GM06990 (cell line): Measurements from ENCODE around the gene CBX8.

Experiments
- DNase-seq: peaks from one replicate; pipeline ENCODE4 v3.0.0-alpha.2; 2011; ENCODE audit not compliant: insufficient read length; ENCODE audit errors: extremely low read depth
- H3K27me3 ChIP-seq: replicated peaks from 2 replicates; pipeline ENCODE4 v1.6.0; 2011; ENCODE audit warnings: low read length; ENCODE audit not compliant: control insufficient read depth, insufficient read depth
- H3K36me3 ChIP-seq: 2 replicates; pipeline ENCODE4 v1.5.1; 2011; ENCODE audit warnings: low read length; ENCODE audit not compliant: control insufficient read depth, insufficient read depth
- H3K4me3 ChIP-seq: replicated peaks from 2 replicates; pipeline ENCODE4 v1.5.1; 2011; ENCODE audit warnings: low read depth, mild to moderate bottlenecking, control low read depth, low read length
- CTCF ChIP-seq: IDR thresholded peaks from 2 replicates; pipeline ENCODE4 v1.5.1; 2011; ENCODE audit warnings: low read length, control low read depth, mild to moderate bottlenecking, inconsistent platforms; ENCODE audit not compliant: insufficient read depth, poor library complexity, severe bottlenecking

The CBX8 gene

GRCh38 chr17:79743614-79744013 lies 53.3 kb downstream of the CBX8 start:
- H3K27me3 ChIP-seq, result no peaks in the 10 kb centered on the region; the same call in 1 of the 2 replicates

GRCh38 chr17:79742951-79743476 lies 53.9 kb downstream of the CBX8 start:
- Histone ChIP-seq H3K27me3 (no peaks in the 10 kb centered on the region; the same call in 1 of the 2 replicates), H3K36me3 (no peaks in the 10 kb centered on the region), H3K4me3 (no peak overlapping the region)
- no peak for TF ChIP-seq CTCF
- DNase-seq, result no peak

More at GRCh38 chr17:79743614-79744013, 53.3 kb downstream of the CBX8 start:
- TF ChIP-seq CTCF, result no peak
- no peak for DNase-seq
- Histone ChIP-seq H3K36me3 (no peaks in the 10 kb centered on the region), H3K4me3 (no peak overlapping the region)

GRCh38 chr17:79742589-79742918 lies 54.3 kb downstream of the CBX8 start:
- no peak for DNase-seq
- no peak overlapping the region for H3K4me3 ChIP-seq

More at GRCh38 chr17:79742589-79742918, 54.3 kb downstream of the CBX8 start:
- Histone ChIP-seq H3K36me3 (no peaks in the 10 kb centered on the region), H3K27me3 (no peaks in the 10 kb centered on the region; the same call in 1 of the 2 replicates)
- TF ChIP-seq CTCF, result no peak
